Esophagus squamous epithelium (tissue), 5 donors: ENCODE measurements around the gene BRD3. TPM values are rescaled to one million over a fixed set of nuclear protein-coding genes. Genes with fewer than 3 reads are reported as not detected.

Source experiments
- DNase-seq: peaks from one replicate; lab custom pipeline; 2025; lab: John Stamatoyannopoulos, UW
- H3K27ac ChIP-seq, 4 donors: fragments of 200-600 bp; sonication (generic); one replicate each; pipeline ENCODE4 v1.5.1; 2016 to 2019; ENCODE audit warnings: mild to moderate bottlenecking in 1 of 4
- H3K27me3 ChIP-seq, 4 donors: fragments of 200-600 bp; sonication (generic); 1 replicate in 3 of 4; 2 replicates in 1 of 4; pipeline versions ENCODE4 v1.5.1 to v1.6.0; 2017 to 2021; ENCODE audit warnings: antibody characterized with exemption in 1 of 4
- H3K36me3 ChIP-seq, 3 donors: fragments of 200-600 bp; sonication (generic); one replicate each; pipeline ENCODE4 v1.5.1; 2016 to 2019
- H3K4me1 ChIP-seq, 3 donors: fragments of 200-600 bp; sonication (generic); one replicate each; pipeline ENCODE4 v1.5.1; 2017 to 2019
- H3K4me3 ChIP-seq, 4 donors: fragments of 200-600 bp; sonication (generic); 1 replicate in 3 of 4; 2 replicates in 1 of 4; pipeline ENCODE4 v1.5.1; 2016 to 2019; ENCODE audit warnings: mild to moderate bottlenecking in 2 of 4, moderate library complexity in 1 of 4
- H3K9me3 ChIP-seq, 3 donors: fragments of 200-600 bp; sonication (generic); one replicate each; pipeline ENCODE4 v1.5.1; 2016 to 2019
- POLR2A ChIP-seq, 4 donors: fragments of 450-650 bp; IDR thresholded peaks; one replicate each; pipeline ENCODE4 v1.6.1; 2017; ENCODE audit warnings: antibody characterized with exemption in 4 of 4, mild to moderate bottlenecking in 4 of 4, moderate library complexity in 3 of 4
- whole genome bisulfite sequencing, 2 donors: methylation state at CpG; one replicate each; pipeline ENCODE4 v1.1.5; 2018; 5-methylcytosine and 5-hydroxymethylcytosine counted together
- intact Hi-C: fragments of 100-400 bp; cut with DNase I; formaldehyde crosslinking; loops from one replicate; pipeline ENCODE4 v1.15.0; 2022
- total RNA-seq, 4 donors: library from RNA; depleted of rRNA; stranded (reverse); fragments of >200 nt; gene quantifications; one replicate each; pipeline ENCODE4 v1.1.0, GENCODE V29; 2016
- TF ChIP-seq, protein P1 (sequence below), 6 experiments: fragments of 450-650 bp in 4 of 6; fragments of 200-600 bp in 2 of 6; sonication (generic) in 2 of 6; IDR thresholded peaks; one replicate each; pipeline ENCODE4 v1.5.1; 2016 to 2019; ENCODE audit warnings: antibody characterized with exemption in 6 of 6, mild to moderate bottlenecking in 4 of 6, moderate library complexity in 4 of 6
- donor health status: DM: yes; HTN: yes; CAD: no.

BRD3 gene
- total RNA-seq, 4 donors from 2014 or later: 7.2 to 23.7 (median 9.4) TPM

DNA sequence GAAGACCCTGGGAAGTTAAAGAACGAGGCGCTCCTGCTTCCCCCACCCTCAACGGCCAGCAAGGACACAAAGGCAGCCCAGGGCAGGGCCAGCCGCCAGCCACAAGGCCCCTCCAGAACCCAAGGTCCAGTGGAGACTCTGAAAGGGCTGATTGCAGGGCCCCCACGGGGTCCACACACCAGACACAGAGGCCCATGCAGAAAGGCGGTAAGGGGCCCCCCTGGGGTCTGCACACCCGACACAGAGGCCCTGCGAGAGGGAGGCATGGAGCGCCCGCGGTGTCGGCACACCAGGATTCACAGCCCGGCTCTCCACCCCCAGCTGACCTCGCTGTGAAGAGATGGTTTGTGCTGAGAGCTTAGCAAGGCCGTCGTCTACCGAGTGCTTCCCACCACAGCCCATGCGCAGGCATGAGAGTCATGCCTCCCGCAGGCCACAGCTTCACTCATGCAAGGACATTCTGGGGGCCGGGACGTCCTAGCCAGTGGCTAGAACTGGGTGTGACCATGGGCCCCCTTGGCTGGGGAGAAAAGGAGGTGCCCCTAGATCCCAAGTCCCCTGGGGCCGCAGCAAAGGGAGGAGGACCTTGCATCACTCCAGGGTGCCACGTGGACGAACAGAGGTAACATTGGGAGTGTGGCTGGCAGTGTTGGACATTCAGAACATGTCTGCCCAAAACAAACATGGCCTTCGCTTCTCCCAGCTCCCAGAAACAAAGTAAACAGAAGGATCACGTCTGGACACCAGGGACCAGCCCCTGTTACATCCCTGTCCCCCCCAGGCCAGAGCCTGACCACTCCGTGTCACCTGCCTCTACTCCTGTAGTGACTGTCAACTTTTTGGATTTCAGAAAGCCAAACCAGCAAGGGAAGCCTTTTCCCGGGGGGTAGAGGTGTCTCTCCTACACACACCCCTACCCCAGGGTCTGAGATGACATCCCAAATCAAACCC lies 9.8 kb downstream of the BRD3 start:
- no peaks in the 10 kb centered on the region for H3K9me3 ChIP-seq
- intact Hi-C loops: no loop called here
- peaks cover under 1 to 20% (median 7%) of the 10 kb centered on the region in 3 donors for H3K36me3 ChIP-seq
- 69 to 71% methylated on average over 4 to 7 of the region's 28 CpGs for WGBS, 2 donors
- TF ChIP-seq, protein P1, sequence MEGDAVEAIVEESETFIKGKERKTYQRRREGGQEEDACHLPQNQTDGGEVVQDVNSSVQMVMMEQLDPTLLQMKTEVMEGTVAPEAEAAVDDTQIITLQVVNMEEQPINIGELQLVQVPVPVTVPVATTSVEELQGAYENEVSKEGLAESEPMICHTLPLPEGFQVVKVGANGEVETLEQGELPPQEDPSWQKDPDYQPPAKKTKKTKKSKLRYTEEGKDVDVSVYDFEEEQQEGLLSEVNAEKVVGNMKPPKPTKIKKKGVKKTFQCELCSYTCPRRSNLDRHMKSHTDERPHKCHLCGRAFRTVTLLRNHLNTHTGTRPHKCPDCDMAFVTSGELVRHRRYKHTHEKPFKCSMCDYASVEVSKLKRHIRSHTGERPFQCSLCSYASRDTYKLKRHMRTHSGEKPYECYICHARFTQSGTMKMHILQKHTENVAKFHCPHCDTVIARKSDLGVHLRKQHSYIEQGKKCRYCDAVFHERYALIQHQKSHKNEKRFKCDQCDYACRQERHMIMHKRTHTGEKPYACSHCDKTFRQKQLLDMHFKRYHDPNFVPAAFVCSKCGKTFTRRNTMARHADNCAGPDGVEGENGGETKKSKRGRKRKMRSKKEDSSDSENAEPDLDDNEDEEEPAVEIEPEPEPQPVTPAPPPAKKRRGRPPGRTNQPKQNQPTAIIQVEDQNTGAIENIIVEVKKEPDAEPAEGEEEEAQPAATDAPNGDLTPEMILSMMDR (IDR thresholded peaks at IDR 0.05): no peak
- no peak for TF ChIP-seq POLR2A (IDR thresholded peaks at IDR 0.05)
- H3K27me3 ChIP-seq: no peaks in the 10 kb centered on the region
- DNase-seq: no peak
- peaks cover 51 to 90% (median 56%) of the 10 kb centered on the region in 3 donors for H3K4me1 ChIP-seq
- H3K4me3 ChIP-seq: no peak overlapping the region
- no peak overlapping the region for H3K27ac ChIP-seq

DNA sequence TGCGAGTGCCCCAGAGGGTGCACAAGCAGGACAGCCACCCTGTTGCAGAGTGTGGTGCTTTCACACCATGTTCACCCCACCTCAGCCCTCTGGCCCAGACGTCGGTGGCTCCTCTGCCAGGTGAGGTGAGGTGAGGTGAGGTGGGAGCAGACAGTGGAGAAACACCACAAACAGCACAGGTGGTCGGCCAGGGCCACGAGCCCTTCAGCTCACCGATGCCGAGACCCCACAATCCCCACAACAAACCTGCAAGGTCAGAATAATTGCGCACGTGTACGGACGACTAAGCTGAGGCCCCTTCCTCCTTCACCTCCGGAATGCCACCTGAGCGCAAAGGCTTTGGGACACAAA lies 10.5 kb downstream of the BRD3 start:
- intact Hi-C loops: no loop called here
- peaks cover 48 to 82% (median 49%) of the 10 kb centered on the region in 3 donors for H3K4me1 ChIP-seq
- WGBS, 2 donors: 67 to 80% methylated on average over 3 to 6 of the region's 13 CpGs
- DNase-seq: no peak
- no peak overlapping the region for H3K4me3 ChIP-seq
- H3K27ac ChIP-seq: no peak overlapping the region
- TF ChIP-seq, protein P1 (IDR thresholded peaks at IDR 0.05): no peak
- no peak for TF ChIP-seq POLR2A (IDR thresholded peaks at IDR 0.05)
- H3K36me3 ChIP-seq: peaks cover 8 to 28% (median 12%) of the 10 kb centered on the region in 3 donors
- H3K27me3 ChIP-seq: no peaks in the 10 kb centered on the region
- no peaks in the 10 kb centered on the region for H3K9me3 ChIP-seq

DNA sequence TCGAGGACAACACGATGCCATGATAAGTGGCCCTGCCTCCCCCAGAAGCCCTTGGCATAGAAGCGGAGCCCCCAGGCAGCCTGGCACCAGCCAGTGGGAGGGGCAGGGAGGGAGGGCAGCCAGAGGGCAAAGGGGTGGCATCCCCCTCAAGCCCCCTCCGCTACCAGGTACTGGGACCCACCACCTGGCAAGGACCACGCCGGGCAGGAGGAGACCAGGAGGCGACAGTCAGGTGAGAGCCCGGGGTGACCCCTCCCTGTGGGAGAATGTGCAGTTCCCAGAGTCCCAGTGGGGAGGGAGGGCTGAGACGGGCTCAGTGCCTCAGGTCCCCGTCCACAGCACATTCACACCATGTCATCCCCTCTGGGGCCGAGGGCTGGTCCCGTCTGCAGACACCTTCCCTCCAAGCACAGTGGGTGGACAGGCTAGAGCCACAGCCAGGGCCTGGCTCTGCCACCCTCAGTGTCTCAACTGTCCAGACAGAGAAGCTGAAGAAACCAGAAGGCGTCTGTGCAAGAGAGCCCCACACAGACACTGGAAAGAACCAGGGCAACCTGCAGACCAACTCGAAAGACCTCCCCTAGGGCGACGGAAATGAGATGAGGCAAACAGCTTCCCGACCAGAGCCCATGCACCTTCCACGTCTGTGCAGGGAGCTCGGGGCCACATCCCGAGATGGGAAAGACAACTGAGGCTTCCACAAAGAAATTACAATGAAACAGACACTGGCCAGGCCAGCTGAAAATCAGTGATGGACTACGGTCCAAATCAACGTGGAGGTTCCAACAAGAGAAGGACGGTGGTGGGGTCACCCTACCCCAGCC lies 11.1 kb downstream of the BRD3 start:
- H3K4me1 ChIP-seq: peaks cover 42 to 76% (median 44%) of the 10 kb centered on the region in 3 donors
- H3K27me3 ChIP-seq: no peaks in the 10 kb centered on the region
- WGBS, 2 donors: 49 to 89% methylated on average over 4 to 12 of the region's 23 CpGs
- intact Hi-C loops: no loop called here
- no peaks in the 10 kb centered on the region for H3K9me3 ChIP-seq
- peak overlapping the region; percentile 33 to 82 (median 58) for H3K27ac ChIP-seq
- peaks cover 8 to 34% (median 12%) of the 10 kb centered on the region in 3 donors for H3K36me3 ChIP-seq
- H3K4me3 ChIP-seq: peak overlapping the region in 2 of 4 donors; percentile 17 to 33
- TF ChIP-seq POLR2A (IDR thresholded peaks at IDR 0.05): no peak
- TF ChIP-seq, protein P1 (IDR thresholded peaks at IDR 0.05): no peak
- DNase-seq: no peak

DNA sequence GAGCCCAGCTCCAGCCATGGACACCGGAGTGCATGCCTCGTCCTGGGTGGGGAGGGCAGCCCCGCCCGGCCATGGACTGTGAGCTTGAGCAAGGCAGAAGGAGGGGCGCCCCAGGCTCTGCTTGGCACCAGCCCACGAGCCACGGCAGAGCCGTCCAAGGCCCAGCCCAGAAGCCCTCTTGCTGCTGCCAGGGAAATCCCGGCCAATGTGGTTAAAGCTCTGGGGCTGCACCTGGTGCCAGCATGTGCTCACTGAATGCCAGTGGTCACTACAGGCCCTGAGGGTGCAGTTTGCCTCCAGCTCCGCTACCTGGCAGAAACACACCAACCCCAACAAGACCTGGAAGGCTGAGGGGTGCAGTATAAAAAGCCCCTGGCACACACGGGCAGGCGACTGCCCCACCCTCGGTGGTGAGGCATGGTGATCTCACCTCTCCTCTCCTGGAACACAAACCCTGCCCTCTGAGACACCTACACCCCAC lies 11.8 kb downstream of the BRD3 start:
- H3K36me3 ChIP-seq: peaks cover 11 to 41% (median 17%) of the 10 kb centered on the region in 3 donors
- H3K4me1 ChIP-seq: peaks cover 36 to 70% (median 37%) of the 10 kb centered on the region in 3 donors
- DNase-seq: no peak
- H3K9me3 ChIP-seq: no peaks in the 10 kb centered on the region
- intact Hi-C loops: no loop called here
- no peaks in the 10 kb centered on the region for H3K27me3 ChIP-seq
- 0% methylated on average over 1 of the region's 13 CpGs; no CpG with 5 or more reads in 1 of the 2 donors for WGBS, 2 donors
- peak overlapping the region in 3 of 4 donors; percentile 2 to 33 (median 17) for H3K4me3 ChIP-seq
- H3K27ac ChIP-seq: peak overlapping the region; percentile 33 to 82 (median 58)
- TF ChIP-seq POLR2A (IDR thresholded peaks at IDR 0.05): no peak
- TF ChIP-seq, protein P1 (IDR thresholded peaks at IDR 0.05): no peak
